Glutamatergic neuron (in vitro differentiated cells): ENCODE data around the gene CFL1. TPM values are rescaled to one million over a fixed set of nuclear protein-coding genes. Genes with fewer than 3 reads are reported as not detected.

Source experiments
- DNase-seq: peaks from one replicate; pipeline ENCODE4 v3.0.0; 2022
- H3K27ac Mint-ChIP-seq: one replicate; pipeline ENCODE4 v1.8.0; 2020; ENCODE audit warnings: mild to moderate bottlenecking, mixed read lengths, inconsistent platforms; ENCODE audit not compliant: unreplicated experiment
- H3K27me3 Mint-ChIP-seq: one replicate; pipeline ENCODE4 v1.8.0; 2020; ENCODE audit warnings: mild to moderate bottlenecking, moderate library complexity, mixed read lengths, inconsistent platforms; ENCODE audit not compliant: unreplicated experiment
- H3K36me3 Mint-ChIP-seq: one replicate; pipeline ENCODE4 v1.8.0; 2020; ENCODE audit warnings: mild to moderate bottlenecking, mixed read lengths, inconsistent platforms; ENCODE audit not compliant: unreplicated experiment
- H3K4me1 Mint-ChIP-seq: one replicate; pipeline ENCODE4 v1.8.0; 2020; ENCODE audit warnings: mild to moderate bottlenecking, low read depth, mixed read lengths, inconsistent platforms; ENCODE audit not compliant: unreplicated experiment
- H3K4me3 Mint-ChIP-seq: one replicate; pipeline ENCODE4 v1.8.0; 2020; ENCODE audit warnings: mild to moderate bottlenecking, mixed read lengths, inconsistent platforms; ENCODE audit not compliant: unreplicated experiment
- H3K9me3 Mint-ChIP-seq: one replicate; pipeline ENCODE4 v1.8.0; 2020; ENCODE audit warnings: mild to moderate bottlenecking, moderate library complexity, mixed read lengths, inconsistent platforms; ENCODE audit not compliant: unreplicated experiment
- CTCF ChIP-seq: fragments of 200-600 bp; sonication (generic); IDR thresholded peaks from one replicate; pipeline ENCODE4 v1.5.0; 2021; ENCODE audit not compliant: partially characterized antibody, unreplicated experiment
- total RNA-seq: library from RNA; stranded (reverse); fragmentation: NEBNext Ultra II Directional; extraction: Animal tissue kit (Norgen Biotek cat#: 25700); gene quantifications from one replicate; pipeline ENCODE4 v1.2.1, GENCODE V29; 2021; ENCODE audit not compliant: unreplicated experiment

Gene CFL1
- total RNA-seq, 1 donor from 2014 or later, result 1,294 TPM

GRCh38 chr11:65862191-65862735 is 4.3 kb upstream of the CFL1 start:
- DNase-seq, result no peak
- H3K36me3 Mint-ChIP-seq, result peaks cover 4% of the 10 kb centered on the region
- no peak for TF ChIP-seq CTCF
- peaks cover 5% of the 10 kb centered on the region for H3K4me1 Mint-ChIP-seq
- peaks cover 33% of the 10 kb centered on the region for H3K27me3 Mint-ChIP-seq
- peak overlapping the region; percentile 62 for H3K27ac Mint-ChIP-seq
- peaks cover 25% of the 10 kb centered on the region for H3K9me3 Mint-ChIP-seq
- no peak overlapping the region for H3K4me3 Mint-ChIP-seq

GRCh38 chr11:65861533-65862183 is 3.7 kb upstream of the CFL1 start:
- DNase-seq, result no peak
- peaks cover 3% of the 10 kb centered on the region for H3K4me1 Mint-ChIP-seq
- TF ChIP-seq CTCF, result no peak
- H3K27ac Mint-ChIP-seq, result peak overlapping the region; percentile 83
- peak overlapping the region; percentile 93 for H3K4me3 Mint-ChIP-seq
- peaks cover 32% of the 10 kb centered on the region for H3K27me3 Mint-ChIP-seq
- peaks cover 27% of the 10 kb centered on the region for H3K9me3 Mint-ChIP-seq
- H3K36me3 Mint-ChIP-seq, result peaks cover 4% of the 10 kb centered on the region

GRCh38 chr11:65861165-65861505 is 3.2 kb upstream of the CFL1 start:
- Mint-ChIP-seq H3K9me3 (peaks cover 32% of the 10 kb centered on the region), H3K4me1 (peaks cover 8% of the 10 kb centered on the region), H3K4me3 (peak overlapping the region; percentile 93), H3K27ac (peak overlapping the region; percentile 83), H3K36me3 (peaks cover 4% of the 10 kb centered on the region), H3K27me3 (peaks cover 37% of the 10 kb centered on the region)
- no peak for TF ChIP-seq CTCF
- no peak for DNase-seq

- peak; percentile 83 for TF ChIP-seq CTCF
- Mint-ChIP-seq H3K9me3 (peaks cover 35% of the 10 kb centered on the region), H3K27me3 (peaks cover 41% of the 10 kb centered on the region), H3K27ac (peak within 1 kb of the TSS; percentile 99), H3K4me1 (peaks cover 10% of the 10 kb centered on the region), H3K36me3 (peaks cover 4% of the 10 kb centered on the region), H3K4me3 (peak within 1 kb of the TSS; percentile 98)
- peak; percentile 98 for DNase-seq
Observed at GRCh38 chr11:65860278-65861164, 2.5 kb upstream of the CFL1 start, which contains the start of gene MUS81. Gene MUS81, plus strand, starts transcription at chr11:65860433. Its CDS starts 321 bp downstream, at chr11:65860754.

- H3K4me1 Mint-ChIP-seq, result peaks cover 11% of the 10 kb centered on the region
- H3K36me3 Mint-ChIP-seq, result peaks cover 4% of the 10 kb centered on the region
- peak overlapping the region; percentile 98 for H3K4me3 Mint-ChIP-seq
- no peak for DNase-seq
- H3K9me3 Mint-ChIP-seq, result peaks cover 35% of the 10 kb centered on the region
- no peak for TF ChIP-seq CTCF
- peak overlapping the region; percentile 99 for H3K27ac Mint-ChIP-seq
- peaks cover 36% of the 10 kb centered on the region for H3K27me3 Mint-ChIP-seq
Observed at GRCh38 chr11:65859812-65860277, 1.9 kb upstream of the CFL1 start.
